Glutamatergic neuron (in vitro differentiated cells): ENCODE results near the gene GRID1. TPM values are rescaled to one million over a fixed set of nuclear protein-coding genes. Genes with fewer than 3 reads are reported as not detected.

ENCODE experiments used
- DNase-seq: peaks from one replicate; pipeline ENCODE4 v3.0.0; 2022
- H3K27ac Mint-ChIP-seq: one replicate; pipeline ENCODE4 v1.8.0; 2020; ENCODE audit warnings: mild to moderate bottlenecking, mixed read lengths, inconsistent platforms; ENCODE audit not compliant: unreplicated experiment
- H3K27me3 Mint-ChIP-seq: one replicate; pipeline ENCODE4 v1.8.0; 2020; ENCODE audit warnings: mild to moderate bottlenecking, moderate library complexity, mixed read lengths, inconsistent platforms; ENCODE audit not compliant: unreplicated experiment
- H3K36me3 Mint-ChIP-seq: one replicate; pipeline ENCODE4 v1.8.0; 2020; ENCODE audit warnings: mild to moderate bottlenecking, mixed read lengths, inconsistent platforms; ENCODE audit not compliant: unreplicated experiment
- H3K4me1 Mint-ChIP-seq: one replicate; pipeline ENCODE4 v1.8.0; 2020; ENCODE audit warnings: mild to moderate bottlenecking, low read depth, mixed read lengths, inconsistent platforms; ENCODE audit not compliant: unreplicated experiment
- H3K4me3 Mint-ChIP-seq: one replicate; pipeline ENCODE4 v1.8.0; 2020; ENCODE audit warnings: mild to moderate bottlenecking, mixed read lengths, inconsistent platforms; ENCODE audit not compliant: unreplicated experiment
- H3K9me3 Mint-ChIP-seq: one replicate; pipeline ENCODE4 v1.8.0; 2020; ENCODE audit warnings: mild to moderate bottlenecking, moderate library complexity, mixed read lengths, inconsistent platforms; ENCODE audit not compliant: unreplicated experiment
- total RNA-seq: library from RNA; stranded (reverse); fragmentation: NEBNext Ultra II Directional; extraction: Animal tissue kit (Norgen Biotek cat#: 25700); gene quantifications from one replicate; pipeline ENCODE4 v1.2.1, GENCODE V29; 2021; ENCODE audit not compliant: unreplicated experiment
- TF ChIP-seq, protein P1 (sequence below): fragments of 200-600 bp; sonication (generic); IDR thresholded peaks from one replicate; pipeline ENCODE4 v1.5.0; 2021; ENCODE audit not compliant: partially characterized antibody, unreplicated experiment

Gene GRID1
- total RNA-seq, 1 donor from 2014 or later: 8.0 TPM

DNA sequence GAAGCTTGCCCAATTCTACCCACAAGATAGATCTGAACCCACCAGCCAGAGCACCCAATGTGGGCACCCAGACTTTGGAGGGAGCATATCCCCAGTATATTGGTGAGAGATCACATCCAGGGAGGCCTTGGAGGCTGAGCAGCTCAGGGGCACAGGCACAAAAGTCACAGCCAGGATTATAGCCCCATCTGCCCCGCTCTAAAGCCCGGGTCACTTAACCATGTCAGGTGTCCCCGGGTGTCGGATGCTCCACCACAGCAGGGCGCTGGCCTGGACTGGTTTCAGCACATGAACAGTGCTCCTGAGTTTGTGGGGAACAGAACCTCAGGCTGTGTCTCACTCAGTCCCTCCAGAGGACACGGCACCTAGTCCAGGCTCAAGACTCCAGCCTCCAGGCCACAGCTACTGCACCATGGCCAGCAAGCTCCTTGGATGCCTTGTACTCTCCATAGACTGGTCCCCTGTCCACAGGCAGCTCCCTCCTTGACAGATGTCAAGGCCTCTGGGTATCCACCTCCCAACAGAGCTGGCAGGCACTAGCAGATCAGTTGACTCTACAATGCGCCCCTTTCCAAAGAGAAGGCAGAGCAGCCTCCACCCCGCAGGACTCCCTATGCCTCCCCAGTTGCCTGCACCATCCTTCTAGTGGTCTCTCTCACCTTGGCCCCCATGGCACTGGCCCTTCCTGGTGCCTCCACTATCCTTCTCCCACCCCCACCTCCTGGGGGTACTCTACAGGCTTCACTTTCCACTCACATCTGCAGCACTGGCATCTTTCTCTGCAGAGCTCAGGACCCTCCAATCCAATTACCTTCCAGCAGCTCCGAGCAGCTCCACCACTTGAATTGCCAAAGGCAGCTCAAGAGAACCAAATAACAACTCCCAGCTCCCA lies 306.0 kb downstream of the GRID1 start:
- peaks cover 11% of the 10 kb centered on the region for H3K4me1 Mint-ChIP-seq
- DNase-seq: no peak
- H3K4me3 Mint-ChIP-seq: no peak overlapping the region
- H3K27me3 Mint-ChIP-seq: peaks cover 5% of the 10 kb centered on the region
- peaks cover 5% of the 10 kb centered on the region for H3K36me3 Mint-ChIP-seq
- H3K27ac Mint-ChIP-seq: no peak overlapping the region
- H3K9me3 Mint-ChIP-seq: peaks cover 2% of the 10 kb centered on the region
- TF ChIP-seq, protein P1, sequence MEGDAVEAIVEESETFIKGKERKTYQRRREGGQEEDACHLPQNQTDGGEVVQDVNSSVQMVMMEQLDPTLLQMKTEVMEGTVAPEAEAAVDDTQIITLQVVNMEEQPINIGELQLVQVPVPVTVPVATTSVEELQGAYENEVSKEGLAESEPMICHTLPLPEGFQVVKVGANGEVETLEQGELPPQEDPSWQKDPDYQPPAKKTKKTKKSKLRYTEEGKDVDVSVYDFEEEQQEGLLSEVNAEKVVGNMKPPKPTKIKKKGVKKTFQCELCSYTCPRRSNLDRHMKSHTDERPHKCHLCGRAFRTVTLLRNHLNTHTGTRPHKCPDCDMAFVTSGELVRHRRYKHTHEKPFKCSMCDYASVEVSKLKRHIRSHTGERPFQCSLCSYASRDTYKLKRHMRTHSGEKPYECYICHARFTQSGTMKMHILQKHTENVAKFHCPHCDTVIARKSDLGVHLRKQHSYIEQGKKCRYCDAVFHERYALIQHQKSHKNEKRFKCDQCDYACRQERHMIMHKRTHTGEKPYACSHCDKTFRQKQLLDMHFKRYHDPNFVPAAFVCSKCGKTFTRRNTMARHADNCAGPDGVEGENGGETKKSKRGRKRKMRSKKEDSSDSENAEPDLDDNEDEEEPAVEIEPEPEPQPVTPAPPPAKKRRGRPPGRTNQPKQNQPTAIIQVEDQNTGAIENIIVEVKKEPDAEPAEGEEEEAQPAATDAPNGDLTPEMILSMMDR: no peak

DNA sequence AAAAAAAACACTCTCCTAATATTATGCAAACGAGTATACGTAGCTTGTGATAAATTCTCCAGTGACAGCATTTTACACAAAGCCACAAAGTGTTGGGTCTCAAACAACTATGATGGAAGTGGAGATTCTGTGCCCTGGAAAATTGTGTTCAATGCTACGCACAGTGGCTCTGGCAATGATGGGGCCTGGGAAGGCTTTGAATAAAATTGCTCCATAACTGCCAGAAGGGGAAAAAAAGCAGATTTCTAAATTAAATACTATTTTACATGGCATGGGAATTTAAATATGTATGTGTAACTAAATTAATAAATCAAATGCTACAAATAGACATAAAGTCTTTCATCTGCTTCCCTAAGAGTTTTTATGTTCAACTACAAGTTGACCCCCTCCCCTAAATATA lies 306.7 kb downstream of the GRID1 start:
- peaks cover 5% of the 10 kb centered on the region for H3K27me3 Mint-ChIP-seq
- H3K9me3 Mint-ChIP-seq: peaks cover 2% of the 10 kb centered on the region
- H3K27ac Mint-ChIP-seq: no peak overlapping the region
- no peak for DNase-seq
- TF ChIP-seq, protein P1: no peak
- peaks cover 11% of the 10 kb centered on the region for H3K4me1 Mint-ChIP-seq
- peaks cover 5% of the 10 kb centered on the region for H3K36me3 Mint-ChIP-seq
- no peak overlapping the region for H3K4me3 Mint-ChIP-seq

DNA sequence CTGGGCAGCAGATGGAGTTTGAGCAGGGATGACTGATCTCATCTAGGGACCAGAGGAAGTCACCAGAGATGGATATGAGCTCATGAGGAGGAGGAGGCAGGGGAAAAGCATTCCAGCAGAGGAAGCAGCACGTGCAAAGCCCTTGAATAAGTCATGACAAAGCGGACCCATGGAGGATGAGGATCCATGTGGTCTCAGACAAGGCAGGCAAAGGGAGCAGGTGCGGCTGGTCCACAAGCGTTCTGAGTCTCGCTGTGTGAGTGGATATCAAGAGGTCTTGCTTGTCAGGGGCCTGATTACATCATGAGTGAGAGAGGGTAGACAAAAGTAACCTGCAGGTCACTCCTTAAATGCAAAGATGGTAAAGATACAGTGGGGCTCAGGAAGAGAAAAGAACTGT lies 307.6 kb downstream of the GRID1 start:
- Mint-ChIP-seq H3K27ac (peak overlapping the region; percentile 25), H3K36me3 (peaks cover 5% of the 10 kb centered on the region), H3K9me3 (peaks cover 2% of the 10 kb centered on the region), H3K4me1 (peaks cover 11% of the 10 kb centered on the region), H3K4me3 (no peak overlapping the region), H3K27me3 (peaks cover 5% of the 10 kb centered on the region)
- no peak for DNase-seq
- TF ChIP-seq, protein P1: no peak

DNA sequence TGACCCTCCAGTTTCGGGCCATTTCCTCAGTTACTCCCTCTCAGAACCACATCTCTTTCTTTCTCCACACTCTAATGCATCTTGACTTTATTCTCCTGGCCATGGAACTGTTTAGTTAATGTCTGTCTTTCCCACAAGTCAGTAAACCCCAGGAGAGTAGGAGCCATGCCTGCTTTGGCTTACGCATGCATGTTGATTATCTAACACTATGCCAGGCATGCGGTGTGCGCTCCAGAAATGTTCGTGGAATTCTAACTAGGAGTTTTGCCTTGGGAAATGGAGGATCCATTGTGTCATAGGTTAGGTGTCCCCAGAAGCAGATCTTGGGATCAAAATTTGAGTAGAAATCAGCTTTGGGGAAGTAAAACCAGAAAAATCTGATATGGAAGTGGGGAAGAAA lies 308.9 kb downstream of the GRID1 start:
- no peak overlapping the region for H3K4me3 Mint-ChIP-seq
- peaks cover 5% of the 10 kb centered on the region for H3K36me3 Mint-ChIP-seq
- DNase-seq: no peak
- no peak overlapping the region for H3K27ac Mint-ChIP-seq
- peaks cover 2% of the 10 kb centered on the region for H3K27me3 Mint-ChIP-seq
- TF ChIP-seq, protein P1: no peak
- H3K9me3 Mint-ChIP-seq: peaks cover 2% of the 10 kb centered on the region
- peaks cover 11% of the 10 kb centered on the region for H3K4me1 Mint-ChIP-seq

DNA sequence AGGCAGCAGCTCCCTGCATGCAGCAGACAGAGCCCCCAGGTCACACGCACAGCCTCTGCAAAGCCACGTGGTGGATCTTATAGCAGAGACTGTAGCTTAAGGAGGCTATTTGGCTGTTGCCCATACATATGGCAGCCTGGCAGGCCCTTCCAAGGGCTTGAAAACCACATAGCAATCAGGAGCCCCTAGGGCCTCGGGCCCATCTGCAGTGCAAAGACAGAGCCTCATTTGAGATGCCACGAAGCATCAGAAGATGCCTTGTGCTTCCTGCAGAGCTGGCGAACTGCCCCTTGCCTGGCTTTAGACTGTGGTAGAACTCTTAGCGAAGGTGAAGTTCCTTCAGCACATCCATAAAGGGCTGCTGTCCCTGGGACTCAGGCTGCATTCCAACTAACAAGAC lies 309.9 kb downstream of the GRID1 start:
- Mint-ChIP-seq H3K4me1 (peaks cover 8% of the 10 kb centered on the region), H3K27ac (no peak overlapping the region), H3K27me3 (peaks cover 2% of the 10 kb centered on the region), H3K9me3 (peaks cover 2% of the 10 kb centered on the region), H3K4me3 (no peak overlapping the region), H3K36me3 (peaks cover 5% of the 10 kb centered on the region)
- TF ChIP-seq, protein P1: no peak
- DNase-seq: no peak
